A673 (cell line): ENCODE measurements around the gene OSBP. TPM values are rescaled to one million over a fixed set of nuclear protein-coding genes. Genes with fewer than 3 reads are reported as not detected.

ENCODE experiments used
- BruUV-seq: library from RNA; stranded (reverse); fragments of 400-500 nt; replicated peaks from 2 replicates; lab custom pipeline; 2021; lab: Mats Ljungman, UMichigan
- CTCF ChIA-PET: fragments of 300-600 bp; sonication (Branson Sonifier 250); formaldehyde crosslinking; loops from one replicate; lab custom pipeline; 2022; ENCODE audit warnings: antibody characterized with exemption; lab: Charles Lee
- POLR2A ChIA-PET: fragments of 300-600 bp; sonication (Branson Sonifier 250); formaldehyde crosslinking; loops from one replicate; lab custom pipeline; 2022; ENCODE audit warnings: antibody characterized with exemption; ENCODE audit not compliant: low non-redundant PET; lab: Charles Lee
- DNase-seq: peaks from one replicate; pipeline ENCODE4 v3.0.0-alpha.2; 2015; ENCODE audit warnings: low spot score
- H3K27ac ChIP-seq: fragments of 200-600 bp; sonication (generic); 2 replicates; pipeline ENCODE4 v1.5.1; 2016; ENCODE audit warnings: mixed run types, low read depth, mild to moderate bottlenecking, mixed read lengths, antibody characterized with exemption, low read length; ENCODE audit not compliant: poor library complexity, severe bottlenecking
- H3K27me3 ChIP-seq: fragments of 200-600 bp; sonication (generic); replicated peaks from 2 replicates; pipeline ENCODE4 v1.6.1; 2017; ENCODE audit warnings: mixed run types, low read depth, mild to moderate bottlenecking, mixed read lengths, antibody characterized with exemption, low read length; ENCODE audit not compliant: insufficient read depth, poor library complexity
- H3K36me3 ChIP-seq: fragments of 200-600 bp; sonication (generic); 2 replicates; pipeline ENCODE4 v1.6.1; 2016; ENCODE audit warnings: mixed run types, mild to moderate bottlenecking, mixed read lengths, antibody characterized with exemption, low read length; ENCODE audit not compliant: insufficient read depth, poor library complexity, severe bottlenecking
- H3K4me1 ChIP-seq: fragments of 200-600 bp; sonication (generic); 2 replicates; pipeline ENCODE4 v1.6.1; 2017; ENCODE audit warnings: mixed run types, mild to moderate bottlenecking, mixed read lengths, antibody characterized with exemption, low read length; ENCODE audit not compliant: insufficient read depth, poor library complexity, severe bottlenecking
- H3K4me3 ChIP-seq: fragments of 200-600 bp; sonication (generic); 2 replicates; pipeline ENCODE4 v1.5.1; 2016; ENCODE audit warnings: low read depth, mixed run types, mild to moderate bottlenecking, mixed read lengths, low read length; ENCODE audit not compliant: poor library complexity, severe bottlenecking
- H3K9me3 ChIP-seq: fragments of 200-600 bp; sonication (generic); 2 replicates; pipeline ENCODE4 v1.6.1; 2016; ENCODE audit warnings: mixed run types, low read depth, mild to moderate bottlenecking, mixed read lengths, antibody characterized with exemption, low read length; ENCODE audit not compliant: poor library complexity, severe bottlenecking
- CTCF ChIP-seq: fragments of 300-800, 200-600 bp; sonication (generic); conservative IDR thresholded peaks from 2 replicates; pipeline ENCODE4 v1.5.1; 2017; ENCODE audit warnings: low read depth, mild to moderate bottlenecking, antibody characterized with exemption, low read length, moderate library complexity, mixed read lengths
- EZH2 ChIP-seq: fragments of 200-600 bp; sonication (generic); IDR thresholded peaks from 2 replicates; pipeline ENCODE4 v1.6.1; 2017; ENCODE audit warnings: borderline replicate concordance, low read depth, mild to moderate bottlenecking, mixed read lengths, antibody characterized with exemption, low read length; ENCODE audit not compliant: poor library complexity, severe bottlenecking
- intact Hi-C: fragments of 100-400 bp; cut with micrococcal nuclease; formaldehyde crosslinking; loops from one replicate; pipeline ENCODE4 v1.10.0; 2022; ENCODE audit not compliant: unreplicated experiment
- total RNA-seq: library from RNA; stranded (reverse); gene quantifications from 2 replicates; pipeline ENCODE4 v1.2.3, GENCODE V29; 2021

OSBP gene
- total RNA-seq, 1 experiment from 2014 or later, result 40.7 TPM

GRCh38 chr11:59610289-59610688, 5.3 kb downstream of the OSBP start:
- BruUV-seq, result no TSS peak
- Histone ChIP-seq H3K27me3 (no peaks in the 10 kb centered on the region), H3K36me3 (peaks cover 53% of the 10 kb centered on the region), H3K9me3 (no peaks in the 10 kb centered on the region), H3K4me3 (no peak overlapping the region), H3K4me1 (peaks cover 29% of the 10 kb centered on the region), H3K27ac (no peak overlapping the region)
- TF ChIP-seq CTCF (no peak), EZH2 (no peak)
- ChIA-PET CTCF (no interaction called here), POLR2A (interaction anchor here (1.0 kb wide), 1 partner anchor 183 kb away, joined by 3 read pairs; no protein-coding TSS in a partner anchor)
- intact Hi-C loops, result no loop called here
- no peak for DNase-seq

GRCh38 chr11:59607703-59608454, 7.7 kb downstream of the OSBP start:
- ChIA-PET CTCF (no interaction called here), POLR2A (interaction anchor here (0.7 kb wide), 1 partner anchor 61 kb away, joined by 3 read pairs; the partner anchor contains the start of gene PATL1)
- peaks cover 58% of the 10 kb centered on the region for H3K36me3 ChIP-seq
- H3K27ac ChIP-seq, result no peak overlapping the region
- peaks cover 17% of the 10 kb centered on the region for H3K4me1 ChIP-seq
- H3K9me3 ChIP-seq, result no peaks in the 10 kb centered on the region
- TF ChIP-seq CTCF (no peak), EZH2 (no peak)
- DNase-seq, result no peak
- no TSS peak for BruUV-seq
- no peak overlapping the region for H3K4me3 ChIP-seq
- intact Hi-C loops, result no loop called here
- H3K27me3 ChIP-seq, result no peaks in the 10 kb centered on the region

GRCh38 chr11:59602432-59602831, 13.1 kb downstream of the OSBP start:
- Histone ChIP-seq H3K27me3 (no peaks in the 10 kb centered on the region), H3K4me3 (no peak overlapping the region), H3K9me3 (no peaks in the 10 kb centered on the region), H3K36me3 (peaks cover 75% of the 10 kb centered on the region), H3K4me1 (no peaks in the 10 kb centered on the region), H3K27ac (no peak overlapping the region)
- TF ChIP-seq CTCF, result no peak
- no peak for TF ChIP-seq EZH2
- intact Hi-C loops, result no loop called here
- BruUV-seq, result no TSS peak
- POLR2A ChIA-PET, result no interaction called here
- no peak for DNase-seq
- CTCF ChIA-PET, result no interaction called here
